VCaP (cell line): ENCODE data around the gene PRXL2B.
A peak's percentile ranks its signal among the peaks of the same experiment; 100 is the strongest.

ENCODE experiments used
- H3K27ac ChIP-seq: fragments of 450-650 bp; 2 replicates; pipeline ENCODE4 v1.5.1; 2017
- CTCF ChIP-seq: fragments of 450-650 bp; conservative IDR thresholded peaks from 2 replicates; pipeline ENCODE4 v1.5.1; 2017; ENCODE audit warnings: mild to moderate bottlenecking, moderate library complexity

PRXL2B gene

GRCh38 chr1:2542246-2542915 is 44.2 kb upstream of the PRXL2B start:
- peak overlapping the region; percentile 14; the same call in 1 of the 2 replicates for H3K27ac ChIP-seq
- TF ChIP-seq CTCF = no peak

GRCh38 chr1:2543543-2544092 is 43.0 kb upstream of the PRXL2B start:
- H3K27ac ChIP-seq = no peak overlapping the region
- TF ChIP-seq CTCF = no peak

- TF ChIP-seq CTCF = no peak
- H3K27ac ChIP-seq = peak overlapping the region; percentile 99; the same call in 1 of the 2 replicates
Measured at GRCh38 chr1:2544093-2544874, 42.3 kb upstream of the PRXL2B start.

DNA sequence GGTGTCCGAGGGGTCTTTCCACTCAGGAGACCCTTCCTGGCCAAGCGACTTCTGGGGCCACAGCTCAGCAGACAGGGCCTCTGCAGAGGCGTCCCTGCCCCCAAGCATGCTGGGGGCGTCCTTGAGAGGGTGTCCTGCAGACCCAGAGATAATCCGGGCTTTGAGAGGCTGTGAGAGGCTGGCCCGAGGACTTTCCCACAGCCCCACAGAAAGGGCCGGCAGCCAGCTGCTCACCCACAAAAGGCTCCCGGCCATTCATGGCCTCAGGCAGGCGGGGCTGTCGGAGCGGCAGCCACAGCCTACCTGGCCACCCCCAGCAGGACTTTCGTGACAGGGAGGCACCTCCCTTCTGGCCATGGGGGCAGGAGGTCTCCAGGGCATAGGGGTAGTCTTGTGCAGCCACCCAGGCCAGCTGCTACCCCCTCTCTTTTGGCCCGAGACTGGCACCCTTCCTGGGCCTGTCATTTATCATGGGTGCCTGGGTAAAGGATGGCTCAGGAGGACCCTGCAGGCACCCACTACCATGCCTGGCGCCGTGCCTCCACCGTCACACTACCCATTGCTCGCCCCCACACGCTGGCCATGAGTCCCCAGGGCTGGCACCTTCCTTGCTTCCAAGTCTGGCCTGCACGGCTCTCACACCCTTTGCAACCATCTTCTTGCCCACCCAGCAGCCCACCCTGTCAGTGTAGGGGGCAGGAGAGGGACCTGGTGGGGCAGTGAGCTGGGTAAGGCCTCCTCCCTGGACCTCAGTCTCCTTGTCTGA is 41.5 kb upstream of the PRXL2B start:
- H3K27ac ChIP-seq = peak overlapping the region; percentile 99
- no peak for TF ChIP-seq CTCF

GRCh38 chr1:2545754-2546514 is 40.6 kb upstream of the PRXL2B start:
- H3K27ac ChIP-seq = peak overlapping the region; percentile 99
- TF ChIP-seq CTCF = no peak

DNA sequence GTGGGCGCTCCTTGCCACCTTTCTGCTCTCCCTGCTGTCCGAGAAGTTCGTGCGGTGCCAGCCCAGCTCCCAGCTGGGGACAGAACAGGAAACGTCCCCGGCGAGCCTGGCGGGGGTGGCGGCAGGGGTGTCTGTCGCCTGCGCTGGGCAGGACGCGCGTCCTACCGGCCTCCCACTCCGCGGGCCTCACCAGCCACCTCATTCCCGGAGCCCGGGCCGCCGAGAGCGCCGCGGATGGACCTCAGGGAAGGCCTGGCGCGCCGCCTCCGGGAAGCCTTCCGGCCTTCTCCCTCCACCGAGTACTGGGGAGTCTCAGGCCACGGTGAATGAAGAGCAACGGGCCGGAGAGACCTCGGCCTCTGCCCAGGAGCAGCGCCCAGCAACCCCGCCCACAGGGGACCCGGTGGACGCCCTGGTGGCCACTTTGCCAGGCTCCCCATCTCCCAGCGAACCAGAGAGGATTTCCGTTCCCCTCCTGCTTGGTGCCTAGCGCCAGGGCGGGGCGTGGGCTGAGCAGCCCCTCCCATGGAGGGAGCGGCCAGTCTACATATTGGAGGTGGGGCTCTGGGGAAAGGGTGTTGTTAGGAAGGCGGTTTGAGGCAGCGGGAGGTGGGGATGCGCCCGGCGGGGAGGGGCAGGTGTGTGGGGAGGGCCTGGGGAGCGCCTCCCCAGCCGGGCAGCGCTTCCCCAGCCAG is 39.9 kb upstream of the PRXL2B start:
- TF ChIP-seq CTCF = no peak; the same call in 1 of the 2 replicates
- peak overlapping the region; percentile 99 for H3K27ac ChIP-seq
